ENCODE results near the gene RIPK4. TPM values are rescaled to one million over a fixed set of nuclear protein-coding genes. Genes with fewer than 3 reads are reported as not detected.

RIPK4 gene
- total and polyA plus RNA-seq, 2 of the 13 experiments (the other 11 are each of a cell fraction or from before 2014, with no cell fraction given): 3.1 to 4.9 TPM

GRCh38 chr21:41800425-41801320 lies 33.8 kb upstream of the RIPK4 start:
- peaks cover 13 to 34% of the 10 kb centered on the region in 2 experiments; a peak in 4 of 5 replicates for H3K36me3 ChIP-seq (replicated peaks in 1 of 2; ENCODE audit: control insufficient read depth in 1 of 2, insufficient read depth in 2 of 2, low read length in 2 of 2)
- no peak for TF ChIP-seq ZNF549 (CRISPR knock-in tag; IDR thresholded peaks at IDR 0.05)
- no peak for TF ChIP-seq KDM3A (CRISPR knock-in tag; IDR thresholded peaks at IDR 0.05; ENCODE audit: low read depth)
- no peak for TF ChIP-seq ZKSCAN8 (CRISPR knock-in tag; IDR thresholded peaks at IDR 0.05; ENCODE audit: borderline replicate concordance)
- no peak for TF ChIP-seq TFE3 (CRISPR knock-in tag; IDR thresholded peaks at IDR 0.05)
- no peak for TF ChIP-seq NRL (CRISPR knock-in tag; IDR thresholded peaks at IDR 0.05; ENCODE audit: borderline replicate concordance)
- TF ChIP-seq NFIC (IDR thresholded peaks at IDR 0.05; ENCODE audit: low read length): no peak
- no peak for TF ChIP-seq ZSCAN31 (CRISPR knock-in tag; IDR thresholded peaks at IDR 0.05; ENCODE audit: low read depth)
- TF ChIP-seq, protein P1, sequence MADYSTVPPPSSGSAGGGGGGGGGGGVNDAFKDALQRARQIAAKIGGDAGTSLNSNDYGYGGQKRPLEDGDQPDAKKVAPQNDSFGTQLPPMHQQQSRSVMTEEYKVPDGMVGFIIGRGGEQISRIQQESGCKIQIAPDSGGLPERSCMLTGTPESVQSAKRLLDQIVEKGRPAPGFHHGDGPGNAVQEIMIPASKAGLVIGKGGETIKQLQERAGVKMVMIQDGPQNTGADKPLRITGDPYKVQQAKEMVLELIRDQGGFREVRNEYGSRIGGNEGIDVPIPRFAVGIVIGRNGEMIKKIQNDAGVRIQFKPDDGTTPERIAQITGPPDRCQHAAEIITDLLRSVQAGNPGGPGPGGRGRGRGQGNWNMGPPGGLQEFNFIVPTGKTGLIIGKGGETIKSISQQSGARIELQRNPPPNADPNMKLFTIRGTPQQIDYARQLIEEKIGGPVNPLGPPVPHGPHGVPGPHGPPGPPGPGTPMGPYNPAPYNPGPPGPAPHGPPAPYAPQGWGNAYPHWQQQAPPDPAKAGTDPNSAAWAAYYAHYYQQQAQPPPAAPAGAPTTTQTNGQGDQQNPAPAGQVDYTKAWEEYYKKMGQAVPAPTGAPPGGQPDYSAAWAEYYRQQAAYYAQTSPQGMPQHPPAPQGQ (CRISPR knock-in tag; IDR thresholded peaks at IDR 0.05; ENCODE audit: borderline replicate concordance): no peak
- no peak for TF ChIP-seq ZNF557 (CRISPR knock-in tag; IDR thresholded peaks at IDR 0.05)
- TF ChIP-seq ZNF761 (CRISPR knock-in tag; conservative IDR thresholded peaks at IDR 0.05): no peak
- no peak for TF ChIP-seq CREB3 (CRISPR knock-in tag; IDR thresholded peaks at IDR 0.05)
- no peak for TF ChIP-seq POLR2AphosphoS2 (IDR thresholded peaks at IDR 0.05; ENCODE audit: low read depth, low read length)
- no peak for TF ChIP-seq NFYC (CRISPR knock-in tag; IDR thresholded peaks at IDR 0.05)
- in situ Hi-C loops (cut with HindIII; ENCODE audit: extremely low pct_ligation_motif_present, low pct_unique_long_range_greater_than_20kb) (no loop called here), intact Hi-C loops (cut with micrococcal nuclease; ENCODE audit: unreplicated experiment) (no loop called here)
- ATAC-seq (no peak), FAIRE-seq (no peak), DNase-seq (ENCODE audit: low spot score) (no peak)
- H3K27ac ChIP-seq (ENCODE audit: extremely low read length, insufficient read depth, low read length): no peak overlapping the region
- no peaks in the 10 kb centered on the region for H3K79me2 ChIP-seq (ENCODE audit: insufficient read depth, low read length)
- H2AFZ ChIP-seq (ENCODE audit: low read length): no peak overlapping the region
- no TSS peak for BruUV-seq (replicated peaks)
- H3K4me3 ChIP-seq (replicated peaks in 1 of 3; ENCODE audit: insufficient read depth in 1 of 3, low read depth in 2 of 3, low read length in 3 of 3): no peak overlapping the region
- no peaks in the 10 kb centered on the region for H3K27me3 ChIP-seq (ENCODE audit: control insufficient read depth in 1 of 2, insufficient read depth in 2 of 2, low read length in 2 of 2)
- POLR2A ChIA-PET: no interaction called here
- no peaks in the 10 kb centered on the region for H3K4me1 ChIP-seq (ENCODE audit: insufficient read depth, low read length)
- no peaks in the 10 kb centered on the region for H4K20me1 ChIP-seq (ENCODE audit: insufficient read depth, low read length)
- no peaks in the 10 kb centered on the region for H3K9me3 ChIP-seq (ENCODE audit: low read length)
- no peak overlapping the region for H3K9ac ChIP-seq (ENCODE audit: insufficient read depth, low read depth, low read length)
- no peak overlapping the region for H3K4me2 ChIP-seq (ENCODE audit: low read depth, low read length)
- CTCF ChIA-PET (ENCODE audit: low intra/inter-chr PET ratio, low total read pairs): no interaction called here
- WGBS (ENCODE audit: low lambda C conversion rate): 95% methylated on average over 24 of the region's 24 CpGs
